Stimulated activated CD4-positive, alpha-beta T cell treated with anti-CD3 and anti-CD28 coated beads, TNF-alpha, amount 100 ng/mL, for 4 hours (primary cell): ENCODE measurements around the gene TIMELESS.
"Not testable (repeated sequence)": the region's sequence is repeated elsewhere in the genome, so short reads cannot be mapped to it uniquely, and the experiment has no call there.

Experiments used
- DNase-seq, 3 experiments: peaks; one replicate each; pipeline ENCODE4 v3.0.0-alpha.2; 2020; ENCODE audit warnings: low read depth in 3 of 3

Gene TIMELESS, protein sequence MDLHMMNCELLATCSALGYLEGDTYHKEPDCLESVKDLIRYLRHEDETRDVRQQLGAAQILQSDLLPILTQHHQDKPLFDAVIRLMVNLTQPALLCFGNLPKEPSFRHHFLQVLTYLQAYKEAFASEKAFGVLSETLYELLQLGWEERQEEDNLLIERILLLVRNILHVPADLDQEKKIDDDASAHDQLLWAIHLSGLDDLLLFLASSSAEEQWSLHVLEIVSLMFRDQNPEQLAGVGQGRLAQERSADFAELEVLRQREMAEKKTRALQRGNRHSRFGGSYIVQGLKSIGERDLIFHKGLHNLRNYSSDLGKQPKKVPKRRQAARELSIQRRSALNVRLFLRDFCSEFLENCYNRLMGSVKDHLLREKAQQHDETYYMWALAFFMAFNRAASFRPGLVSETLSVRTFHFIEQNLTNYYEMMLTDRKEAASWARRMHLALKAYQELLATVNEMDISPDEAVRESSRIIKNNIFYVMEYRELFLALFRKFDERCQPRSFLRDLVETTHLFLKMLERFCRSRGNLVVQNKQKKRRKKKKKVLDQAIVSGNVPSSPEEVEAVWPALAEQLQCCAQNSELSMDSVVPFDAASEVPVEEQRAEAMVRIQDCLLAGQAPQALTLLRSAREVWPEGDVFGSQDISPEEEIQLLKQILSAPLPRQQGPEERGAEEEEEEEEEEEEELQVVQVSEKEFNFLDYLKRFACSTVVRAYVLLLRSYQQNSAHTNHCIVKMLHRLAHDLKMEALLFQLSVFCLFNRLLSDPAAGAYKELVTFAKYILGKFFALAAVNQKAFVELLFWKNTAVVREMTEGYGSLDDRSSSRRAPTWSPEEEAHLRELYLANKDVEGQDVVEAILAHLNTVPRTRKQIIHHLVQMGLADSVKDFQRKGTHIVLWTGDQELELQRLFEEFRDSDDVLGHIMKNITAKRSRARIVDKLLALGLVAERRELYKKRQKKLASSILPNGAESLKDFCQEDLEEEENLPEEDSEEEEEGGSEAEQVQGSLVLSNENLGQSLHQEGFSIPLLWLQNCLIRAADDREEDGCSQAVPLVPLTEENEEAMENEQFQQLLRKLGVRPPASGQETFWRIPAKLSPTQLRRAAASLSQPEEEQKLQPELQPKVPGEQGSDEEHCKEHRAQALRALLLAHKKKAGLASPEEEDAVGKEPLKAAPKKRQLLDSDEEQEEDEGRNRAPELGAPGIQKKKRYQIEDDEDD

DNA sequence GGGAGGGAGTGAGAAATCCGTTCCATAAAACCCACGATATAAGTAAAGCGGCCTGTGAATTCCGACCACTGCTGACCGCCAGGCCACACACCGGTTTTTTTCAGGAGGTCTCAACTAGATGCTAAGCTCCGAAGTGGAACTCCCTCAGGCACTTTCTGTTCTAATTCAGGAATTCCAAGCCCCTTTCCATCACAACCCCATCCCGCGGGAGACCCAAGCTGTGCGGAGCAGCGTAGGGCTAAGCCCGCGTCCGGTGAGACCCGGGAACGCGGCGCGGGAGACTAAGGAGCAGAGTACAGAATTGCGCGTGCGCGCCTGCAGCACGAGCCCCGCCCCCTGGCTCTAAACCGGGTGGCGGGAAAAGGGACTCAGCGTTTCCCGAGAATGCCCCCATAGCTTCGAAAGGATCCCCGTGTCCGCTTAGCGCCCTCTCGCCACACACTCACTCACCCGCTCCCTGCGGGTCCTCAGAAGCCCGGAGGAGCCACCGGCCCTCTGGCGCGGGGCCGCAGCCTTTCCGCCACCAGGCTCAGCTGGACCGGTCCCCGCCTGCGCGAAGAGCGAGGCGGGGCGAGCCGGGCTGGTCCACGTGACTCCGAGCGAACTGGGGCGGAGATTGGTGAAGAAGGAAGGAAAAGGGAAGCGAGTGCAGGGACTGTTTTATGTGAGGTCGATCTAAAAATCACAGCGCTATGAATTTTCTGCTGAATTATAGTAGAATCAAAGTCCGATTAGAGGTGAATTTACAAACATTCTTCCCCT lies at the start of gene TIMELESS:
Gene TIMELESS (minus strand): TSS at position 567 of the 762 bp plus-strand sequence. CDS start 15,256 bp downstream, outside the sequence.
- peak; percentile 73 to 80 (median 74) for DNase-seq

DNA sequence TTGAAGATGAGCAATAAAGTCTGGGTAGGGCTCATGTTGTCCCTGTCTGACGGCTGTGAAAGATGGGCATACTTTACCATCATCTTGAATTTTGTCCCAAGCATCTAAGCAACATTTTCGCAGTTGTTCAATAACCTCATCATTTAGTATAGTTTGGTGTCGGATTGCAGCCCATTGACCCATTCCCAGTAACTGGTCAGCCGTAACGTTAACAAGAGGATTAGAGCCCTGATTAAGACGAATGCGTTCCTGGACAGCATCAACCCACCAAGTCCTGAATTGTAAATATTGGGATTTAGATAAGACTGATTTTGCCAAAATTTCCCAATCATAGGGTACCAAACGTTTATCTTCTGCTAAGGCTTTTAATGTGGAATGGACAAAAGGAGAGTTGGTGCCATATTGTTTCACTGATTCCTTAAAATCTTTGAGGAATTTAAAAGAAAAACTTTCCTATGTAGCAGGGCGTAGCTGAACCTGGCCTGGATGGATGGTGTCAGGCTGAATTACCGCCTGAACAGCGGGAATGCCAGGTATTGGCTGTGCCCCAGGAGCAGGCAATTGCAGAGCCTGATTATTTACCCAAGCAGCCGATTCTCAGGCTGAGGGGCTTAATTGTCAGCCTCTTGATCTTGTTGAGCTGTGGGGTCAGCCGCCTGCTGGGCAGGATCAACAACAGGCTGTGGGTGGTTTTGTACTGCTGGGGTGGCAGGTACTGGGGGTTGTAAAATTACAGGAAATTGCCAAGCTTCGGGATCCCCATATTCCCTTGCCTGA lies 49.1 kb upstream of the TIMELESS start:
- DNase-seq: not testable (repeated sequence)

DNA sequence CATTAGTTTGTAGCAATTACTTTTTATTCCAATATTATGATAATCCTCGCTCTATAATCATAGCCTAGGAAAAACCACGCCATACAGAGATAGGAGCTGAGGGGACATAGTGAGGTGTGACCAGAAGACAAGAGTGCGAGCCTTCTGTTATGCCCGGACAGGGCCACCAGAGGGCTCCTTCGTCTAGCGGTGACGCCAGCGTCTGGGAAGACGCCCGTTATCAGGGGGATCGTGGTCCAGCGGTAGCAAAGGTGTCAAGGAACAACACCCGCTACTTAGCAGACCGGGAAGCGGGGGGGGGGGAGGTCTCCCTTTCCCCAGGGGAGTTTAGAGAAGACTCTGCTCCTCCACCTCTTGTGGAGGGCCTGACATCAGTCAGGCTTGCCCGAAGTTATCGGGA lies 47.5 kb upstream of the TIMELESS start:
- peak; percentile 29 to 44 (median 34) for DNase-seq

DNA sequence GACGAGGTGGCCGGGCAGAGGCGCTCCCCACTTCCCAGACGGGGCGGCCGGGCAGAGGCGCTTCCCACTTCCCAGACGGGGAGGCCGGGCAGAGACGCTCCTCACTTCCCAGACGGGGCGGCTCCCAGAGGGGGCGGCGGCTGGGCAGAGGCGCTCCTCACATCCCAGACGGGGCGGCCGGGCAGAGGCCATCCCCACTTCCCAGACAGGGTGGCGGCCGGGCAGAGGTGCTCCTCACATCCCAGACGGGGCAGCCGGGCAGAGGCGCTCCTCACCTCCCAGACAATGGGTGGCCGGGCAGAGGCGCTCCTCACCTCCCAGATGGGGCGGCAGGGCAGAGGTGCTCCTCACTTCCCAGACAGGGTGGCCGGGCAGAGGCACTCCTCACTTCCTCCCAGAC lies 45.3 kb upstream of the TIMELESS start:
- not testable (repeated sequence) for DNase-seq

DNA sequence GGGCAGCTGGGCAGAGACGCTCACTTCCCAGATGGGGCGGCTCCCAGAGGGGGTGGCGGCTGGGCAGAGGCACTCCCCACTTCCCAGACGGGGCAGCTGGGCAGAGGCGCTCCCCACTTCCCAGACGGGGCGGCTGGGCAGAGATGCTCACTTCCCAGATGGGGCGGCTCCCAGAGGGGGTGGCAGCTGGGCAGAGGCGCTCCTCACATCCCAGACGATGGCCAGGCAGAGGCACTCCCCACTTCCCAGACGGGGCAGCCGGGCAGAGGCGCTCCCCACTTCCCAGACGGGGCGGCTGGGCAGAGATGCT lies 44.8 kb upstream of the TIMELESS start:
- DNase-seq: not testable (repeated sequence)

DNA sequence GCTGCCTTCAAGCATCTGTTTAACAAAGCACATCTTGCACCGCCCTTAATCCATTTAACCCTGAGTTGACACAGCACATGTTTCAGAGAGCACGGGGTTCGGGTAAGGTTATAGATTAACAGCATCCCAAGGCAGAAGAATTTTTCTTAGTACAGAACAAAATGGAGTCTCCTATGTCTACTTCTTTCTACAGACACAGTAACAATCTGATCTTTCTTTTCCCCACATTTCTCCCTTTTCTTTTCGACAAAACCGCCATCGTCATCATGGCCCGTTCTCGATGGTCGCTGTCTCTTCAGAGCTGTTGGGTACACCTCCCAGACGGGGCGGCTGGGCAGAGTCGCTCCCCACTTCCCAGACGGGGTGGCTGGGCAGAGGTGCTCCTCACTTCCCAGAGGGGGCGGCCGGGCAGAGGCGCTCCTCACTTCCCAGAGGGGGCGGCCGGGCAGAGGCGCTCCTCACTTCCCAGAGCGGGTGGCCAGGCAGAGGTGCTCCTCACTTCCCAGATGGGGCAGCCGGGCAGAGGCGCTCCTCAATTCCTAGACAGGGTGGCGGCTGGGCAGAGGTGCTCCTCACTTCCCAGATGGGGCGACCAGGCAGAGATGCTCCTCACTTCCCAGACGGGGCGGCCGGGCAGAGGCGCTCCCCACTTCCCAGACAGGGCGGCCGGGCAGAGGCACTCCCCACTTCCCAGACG lies 44.3 kb upstream of the TIMELESS start:
- DNase-seq: not testable (repeated sequence)

DNA sequence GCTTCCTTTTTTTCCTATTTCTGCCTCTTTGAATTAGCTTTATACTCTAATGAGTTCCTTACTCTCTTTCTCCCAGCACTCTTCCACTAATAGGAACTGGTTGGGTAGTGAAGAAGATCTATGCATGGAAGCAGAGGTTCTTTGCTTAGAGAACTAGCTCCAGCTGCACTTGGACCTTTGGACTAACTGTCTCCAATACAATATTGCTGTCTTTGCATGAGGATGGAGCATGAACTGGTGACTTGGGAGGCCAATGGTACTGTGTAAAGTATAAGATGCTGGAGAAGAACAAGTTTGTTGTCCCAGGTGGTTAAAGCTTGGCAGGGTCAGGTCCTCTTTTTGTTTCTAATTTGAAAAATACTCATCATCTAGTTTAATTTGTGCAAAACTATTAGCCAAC lies 41.1 kb upstream of the TIMELESS start:
- DNase-seq: no peak

DNA sequence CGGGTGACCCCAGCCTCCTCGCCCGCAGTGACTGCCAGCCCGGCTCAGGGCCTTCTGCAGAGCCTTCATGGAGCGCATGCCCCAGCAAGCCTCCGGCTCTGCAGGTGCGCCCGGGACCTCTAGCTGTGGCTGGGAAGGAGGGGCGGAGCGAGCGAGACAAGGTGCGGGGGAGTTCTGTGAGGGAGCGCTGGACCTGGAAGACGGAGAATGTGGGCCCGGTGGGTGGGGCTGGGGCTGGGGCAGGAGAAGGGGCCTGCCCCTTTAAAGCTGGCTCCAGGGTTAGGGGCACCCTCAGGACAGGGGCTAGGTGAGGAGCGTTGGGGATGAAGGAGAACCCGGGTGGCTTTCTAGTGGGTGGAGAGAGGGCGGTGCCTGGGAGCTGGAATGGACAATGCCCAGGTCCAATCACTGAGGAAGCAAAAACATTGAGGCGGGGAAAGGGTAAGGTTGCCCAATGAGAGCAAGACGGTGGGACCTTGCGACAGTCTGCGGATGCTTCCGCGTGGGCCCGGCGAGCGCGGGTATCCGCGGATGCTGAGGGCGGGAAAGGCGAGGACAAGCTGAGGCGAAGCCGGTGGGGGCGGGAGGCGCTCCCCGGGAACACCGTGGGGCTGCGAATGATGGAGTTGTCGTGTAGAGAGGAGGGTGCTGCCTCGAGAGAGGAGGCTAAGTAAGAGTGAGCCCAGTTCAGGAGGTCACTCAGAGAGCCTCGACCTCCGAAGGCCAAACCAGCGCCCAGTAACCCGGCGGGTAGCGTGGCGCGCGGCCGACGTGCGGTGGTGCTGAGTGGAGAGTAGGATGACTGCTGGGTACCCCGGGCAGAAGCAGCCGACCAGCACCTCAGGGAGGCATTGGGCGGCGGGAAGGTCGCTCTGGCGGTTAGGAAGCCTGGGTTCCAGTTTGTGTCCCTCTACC lies 39.1 kb upstream of the TIMELESS start, which contains the start of gene GLS2:
Gene GLS2 (minus strand): TSS at position 121 of the 915 bp plus-strand sequence. CDS start 43 bp downstream, at position 78.
- DNase-seq: peak; percentile 47 to 61 (median 49)

DNA sequence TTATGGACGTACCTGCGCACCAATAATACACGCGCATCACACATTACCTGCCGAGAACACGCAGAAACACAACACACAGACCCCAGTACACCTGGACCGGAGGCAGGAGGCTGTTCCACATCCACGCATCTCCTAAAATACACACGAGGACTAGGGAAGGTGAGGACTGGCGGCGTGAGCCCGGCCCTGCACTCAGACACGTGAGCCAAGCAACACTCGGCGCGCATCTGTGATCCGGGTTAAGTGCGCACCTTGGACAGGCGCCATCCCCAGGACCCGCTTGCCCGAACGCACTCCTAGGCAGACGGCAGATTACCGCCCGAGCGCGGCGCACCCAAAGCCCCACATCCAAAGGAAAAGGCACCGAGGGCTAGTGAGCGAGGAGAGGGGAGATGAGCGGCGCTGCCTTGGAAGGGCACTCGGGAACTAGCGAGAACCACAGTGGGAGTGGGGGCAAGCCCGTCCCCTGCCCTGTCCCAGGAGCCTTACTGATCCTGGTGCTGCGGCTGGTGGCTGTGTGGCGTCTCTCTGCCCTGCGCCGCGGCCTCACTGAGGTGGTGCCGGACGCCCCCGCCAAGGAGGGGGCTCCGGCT lies 38.3 kb upstream of the TIMELESS start:
- no peak for DNase-seq

DNA sequence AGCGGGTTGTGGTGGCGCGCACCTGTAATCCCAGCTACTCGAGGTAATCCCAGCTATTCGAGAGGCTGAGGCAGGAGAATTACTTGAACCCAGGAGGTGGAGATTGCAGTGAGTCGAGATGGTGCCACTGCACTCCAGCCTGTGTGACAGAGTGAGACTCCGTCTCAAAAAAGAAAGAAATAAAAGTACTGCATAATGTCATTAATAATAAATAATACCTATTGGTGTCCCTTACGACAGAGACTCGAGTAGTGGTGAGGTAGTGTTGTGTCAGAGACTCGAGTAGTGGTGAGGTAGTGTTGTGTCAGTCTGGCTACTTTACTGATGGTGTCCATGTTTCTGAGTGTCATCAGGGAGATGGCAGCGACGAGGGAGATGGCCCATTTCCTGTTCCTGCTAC lies 37.5 kb upstream of the TIMELESS start:
- no peak for DNase-seq

DNA sequence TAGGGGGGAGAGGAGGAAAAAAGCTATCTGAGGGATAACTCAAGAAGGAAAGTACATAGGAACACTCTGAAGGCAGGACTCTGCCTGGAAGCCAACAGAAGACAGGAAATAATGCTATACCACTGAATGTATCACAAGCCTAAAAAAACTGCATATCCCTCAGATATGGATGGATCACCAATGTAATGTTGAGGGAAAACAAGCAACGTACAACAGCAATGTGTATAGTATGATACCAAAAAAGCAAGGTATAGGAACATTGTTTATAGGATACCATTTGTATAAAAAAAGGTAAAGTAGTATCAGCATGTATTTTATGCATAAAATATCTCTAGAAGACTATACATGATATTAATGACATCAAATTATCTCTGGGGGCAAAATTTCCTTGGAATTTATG lies 35.3 kb upstream of the TIMELESS start:
- no peak for DNase-seq

DNA sequence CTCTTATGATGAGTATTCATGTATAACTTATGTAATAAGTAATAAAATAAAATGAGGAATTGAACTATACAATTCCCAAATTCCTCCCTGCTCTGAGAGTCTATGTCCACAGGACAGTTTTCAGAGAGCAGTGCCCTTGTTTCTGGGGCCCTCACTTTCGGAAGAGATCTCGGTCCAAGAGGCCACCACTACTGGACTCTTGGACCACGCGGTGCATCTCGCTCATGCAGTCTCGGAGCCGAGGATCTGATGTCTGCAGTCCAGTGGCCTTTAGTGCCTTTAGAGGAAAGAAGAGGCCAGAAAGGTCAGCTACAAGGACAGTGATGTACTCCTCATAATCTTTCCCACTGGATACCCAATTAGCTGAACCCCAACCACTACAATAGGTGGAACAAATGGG lies 30.4 kb upstream of the TIMELESS start:
- DNase-seq: no peak

DNA sequence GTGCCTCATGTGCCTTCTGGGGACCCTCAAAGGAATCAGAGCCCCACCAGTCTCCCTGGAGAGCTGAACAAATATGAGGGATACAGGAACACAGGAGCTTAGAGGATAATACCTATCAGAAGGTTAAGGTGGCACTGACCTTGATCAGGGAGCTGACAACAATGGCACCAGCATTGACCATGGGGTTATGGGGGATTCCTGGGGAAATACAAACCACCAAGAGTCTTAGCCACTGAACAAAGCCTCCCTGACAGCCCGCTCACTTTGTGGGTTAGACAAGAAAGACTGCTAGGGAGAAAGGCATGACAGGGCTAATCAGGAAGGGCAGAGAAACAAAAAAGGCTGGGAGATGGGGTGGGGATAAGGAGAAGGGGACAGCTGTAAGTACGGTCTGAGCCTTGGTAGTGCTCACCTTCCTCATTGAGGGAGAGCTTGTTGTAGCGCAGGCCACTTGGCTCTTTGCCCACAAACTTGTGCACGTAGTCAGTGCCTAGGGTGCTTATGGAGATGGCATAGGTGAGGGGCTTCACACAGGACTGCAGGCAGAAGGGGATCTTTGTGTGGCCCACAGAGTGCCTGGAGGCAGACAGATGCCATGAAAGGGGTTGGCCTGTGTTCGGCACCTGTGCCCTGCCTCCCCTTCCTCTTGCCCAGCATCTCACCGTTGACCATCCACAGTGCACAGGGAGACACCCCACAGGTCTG lies 28.4 kb upstream of the TIMELESS start:
- no peak for DNase-seq

DNA sequence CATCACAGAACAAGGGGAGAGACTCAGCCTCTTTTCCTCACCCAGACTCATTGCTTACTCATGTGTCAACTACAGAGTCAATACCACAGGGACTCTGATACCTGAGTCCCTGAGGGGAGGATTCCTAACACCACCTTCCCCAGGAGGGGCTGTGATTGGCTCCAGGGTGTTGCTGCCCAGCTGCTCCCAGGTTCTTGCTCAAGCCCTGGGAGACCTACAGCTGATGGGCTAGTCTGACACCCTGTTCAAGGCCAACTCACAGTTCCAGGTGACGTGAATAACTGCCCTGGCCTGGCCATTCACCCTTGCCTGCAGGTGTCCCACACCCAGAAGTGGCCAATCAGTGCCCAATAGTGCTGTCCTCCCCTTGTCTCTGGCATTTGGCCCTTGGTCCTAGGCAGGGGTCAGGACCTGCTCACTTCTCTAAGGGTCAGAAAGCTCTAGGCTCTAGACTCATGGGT lies 27.8 kb upstream of the TIMELESS start:
- no peak for DNase-seq

DNA sequence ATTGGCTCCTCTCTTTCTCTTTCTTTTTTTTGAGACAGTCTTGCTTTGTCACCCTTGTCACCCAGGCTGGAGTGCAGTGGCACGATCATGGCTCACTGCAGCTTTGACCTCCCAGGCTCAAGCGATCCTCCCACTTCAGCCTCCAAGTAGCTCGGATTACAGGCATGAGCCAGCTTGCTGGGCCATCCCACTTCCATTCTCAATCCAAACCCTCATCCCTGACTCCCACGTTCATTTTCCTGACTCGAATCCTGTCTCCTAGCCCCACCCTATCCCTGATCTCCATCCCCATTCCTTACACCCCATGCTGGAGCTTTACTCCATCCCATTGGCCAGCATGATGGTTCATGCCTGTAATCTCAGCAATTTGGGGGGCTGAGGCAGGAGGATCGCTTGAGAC lies 26.9 kb upstream of the TIMELESS start:
- DNase-seq: no peak

DNA sequence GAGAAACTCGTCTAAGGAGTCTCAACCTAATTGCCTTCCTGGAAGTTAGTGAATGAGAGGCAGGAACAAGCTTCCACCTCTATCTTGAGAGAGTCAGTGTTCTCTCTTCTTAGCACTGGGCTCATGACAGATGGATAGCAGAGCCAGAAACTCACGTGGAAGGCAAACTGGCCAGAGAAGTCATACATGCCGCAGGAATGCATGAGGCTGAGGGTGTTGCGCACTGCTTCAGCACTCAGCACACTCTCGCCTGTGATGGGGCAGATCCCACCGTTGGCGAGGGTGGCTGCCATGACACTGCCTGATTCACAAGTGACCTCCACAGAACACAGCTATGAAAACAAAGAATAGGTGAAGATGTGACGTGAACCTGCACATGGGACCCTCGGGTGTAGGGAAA lies 25.2 kb upstream of the TIMELESS start:
- DNase-seq: no peak
